Transverse colon (tissue), 4 donors: Measurements from ENCODE around the gene RERE. TPM values are rescaled to one million over a fixed set of nuclear protein-coding genes. Genes with fewer than 3 reads are reported as not detected.

ENCODE experiments used
- DNase-seq: peaks from one replicate; pipeline ENCODE4 v3.0.0-alpha.2; 2019
- H3K27ac ChIP-seq, 4 donors: fragments of 200-600 bp; sonication (generic); 2 replicates each; pipeline ENCODE4 v1.5.1; 2016 to 2018; ENCODE audit warnings: inconsistent platforms in 4 of 4
- H3K27me3 ChIP-seq: fragments of 200-600 bp; sonication (generic); 2 replicates; pipeline ENCODE4 v1.5.1; 2017; ENCODE audit warnings: inconsistent platforms
- H3K36me3 ChIP-seq, 4 donors: fragments of 200-600 bp; sonication (generic); 2 replicates each; pipeline ENCODE4 v1.5.1; 2017 to 2019; ENCODE audit warnings: inconsistent platforms in 4 of 4
- H3K4me1 ChIP-seq, 4 donors: fragments of 200-600 bp; sonication (generic); 2 replicates each; pipeline ENCODE4 v1.5.1; 2017 to 2020; ENCODE audit warnings: inconsistent platforms in 4 of 4
- H3K4me3 ChIP-seq, 4 donors: fragments of 200-600 bp; sonication (generic); 1 replicate in 1 of 4; 2 replicates in 3 of 4; pipeline versions ENCODE4 v1.5.1 to v1.6.1; 2017 to 2019; ENCODE audit warnings: inconsistent platforms in 4 of 4
- H3K9me3 ChIP-seq, 2 donors: fragments of 200-600 bp; sonication (generic); 2 replicates each; pipeline ENCODE4 v1.5.1; 2017 to 2019; ENCODE audit warnings: inconsistent platforms in 2 of 2
- EP300 ChIP-seq: sonication (generic); formaldehyde crosslinking; IDR thresholded peaks from one replicate; pipeline ENCODE4 v1.6.1; 2017; ENCODE audit warnings: antibody characterized with exemption, low read depth
- POLR2A ChIP-seq: fragments of 450-650 bp; IDR thresholded peaks from one replicate; pipeline ENCODE4 v1.6.1; 2016; ENCODE audit warnings: antibody characterized with exemption, mild to moderate bottlenecking, moderate library complexity
- POLR2AphosphoS5 ChIP-seq, 3 donors: sonication (generic); formaldehyde crosslinking; IDR thresholded peaks; one replicate each; pipeline ENCODE4 v1.6.1; 2016; ENCODE audit warnings: antibody characterized with exemption in 3 of 3
- WGBS, 2 donors: methylation state at CpG; one replicate each; pipeline ENCODE4 v1.1.5; 2018; ENCODE audit warnings: low coverage in 1 of 2; 5-methylcytosine and 5-hydroxymethylcytosine counted together
- in situ Hi-C, 4 donors: fragments of 200-750 bp; cut with MboI; loops; one replicate each; pipeline versions ENCODE4 v1.15.0 to v1.15.1; 2017; ENCODE audit warnings: low sequenced_read_pairs in 3 of 4, low pct_ligation_motif_present in 1 of 4, low pct_unique_long_range_greater_than_20kb in 1 of 4
- intact Hi-C: fragments of 100-400 bp; cut with DNase I; formaldehyde crosslinking; loops from one replicate; pipeline ENCODE4 v1.15.1; 2023; ENCODE audit warnings: low total_unique reads
- total RNA-seq, 4 donors: library from RNA; depleted of rRNA; stranded (reverse); fragments of >200 nt; gene quantifications; one replicate each; pipeline ENCODE4 v1.1.0, GENCODE V29; 2016
- TF ChIP-seq, protein P1 (sequence below), 5 experiments: fragments of 200-600 bp in 3 of 5; fragments of 450-650 bp in 2 of 5; sonication (generic) in 3 of 5; IDR thresholded peaks; 1 replicate in 2 of 5; 2 replicates in 3 of 5; pipeline ENCODE4 v1.5.1; 2016 to 2017; ENCODE audit warnings: antibody characterized with exemption in 5 of 5, inconsistent platforms in 3 of 5, mild to moderate bottlenecking in 2 of 5, moderate library complexity in 1 of 5

The RERE gene
- total RNA-seq, 4 donors from 2014 or later = 80.3 to 657 (median 105) TPM

DNA sequence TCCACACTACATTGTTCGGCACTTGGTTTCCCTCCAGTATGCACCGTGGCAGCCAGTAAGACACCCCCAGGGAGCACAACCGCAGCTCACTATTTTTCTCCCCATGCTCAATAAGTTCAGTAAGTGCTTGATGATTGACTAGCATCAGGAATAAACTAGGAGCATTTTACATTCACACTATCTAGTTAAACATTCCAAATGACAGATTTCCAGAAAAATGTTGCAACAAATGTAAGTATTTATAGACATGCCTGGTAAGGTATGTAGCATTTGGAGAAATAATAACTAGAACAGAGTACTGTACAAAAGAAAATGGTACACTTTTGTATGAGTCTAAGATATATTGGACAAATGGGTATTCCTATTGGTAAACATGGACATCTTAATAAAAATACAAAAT is 406.6 kb downstream of the RERE start:
- 83 to 86% methylated on average over 3 of the region's 3 CpGs for WGBS, 2 donors
- TF ChIP-seq, protein P1, sequence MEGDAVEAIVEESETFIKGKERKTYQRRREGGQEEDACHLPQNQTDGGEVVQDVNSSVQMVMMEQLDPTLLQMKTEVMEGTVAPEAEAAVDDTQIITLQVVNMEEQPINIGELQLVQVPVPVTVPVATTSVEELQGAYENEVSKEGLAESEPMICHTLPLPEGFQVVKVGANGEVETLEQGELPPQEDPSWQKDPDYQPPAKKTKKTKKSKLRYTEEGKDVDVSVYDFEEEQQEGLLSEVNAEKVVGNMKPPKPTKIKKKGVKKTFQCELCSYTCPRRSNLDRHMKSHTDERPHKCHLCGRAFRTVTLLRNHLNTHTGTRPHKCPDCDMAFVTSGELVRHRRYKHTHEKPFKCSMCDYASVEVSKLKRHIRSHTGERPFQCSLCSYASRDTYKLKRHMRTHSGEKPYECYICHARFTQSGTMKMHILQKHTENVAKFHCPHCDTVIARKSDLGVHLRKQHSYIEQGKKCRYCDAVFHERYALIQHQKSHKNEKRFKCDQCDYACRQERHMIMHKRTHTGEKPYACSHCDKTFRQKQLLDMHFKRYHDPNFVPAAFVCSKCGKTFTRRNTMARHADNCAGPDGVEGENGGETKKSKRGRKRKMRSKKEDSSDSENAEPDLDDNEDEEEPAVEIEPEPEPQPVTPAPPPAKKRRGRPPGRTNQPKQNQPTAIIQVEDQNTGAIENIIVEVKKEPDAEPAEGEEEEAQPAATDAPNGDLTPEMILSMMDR (IDR thresholded peaks at IDR 0.05) = no peak
- TF ChIP-seq POLR2AphosphoS5 (IDR thresholded peaks at IDR 0.05) (no peak), POLR2A (no peak), EP300 (no peak)
- H3K9me3 ChIP-seq = no peaks in the 10 kb centered on the region
- H3K27me3 ChIP-seq = no peaks in the 10 kb centered on the region
- H3K27ac ChIP-seq = peak overlapping the region; percentile 91 to 99 (median 98)
- no peak overlapping the region for H3K4me3 ChIP-seq
- intact Hi-C loops (loop anchor here (5.0 kb wide), 1 partner anchor 38 kb away; no protein-coding TSS in a partner anchor), in situ Hi-C loops (no loop called here)
- peaks cover 79 to 100% (median 90%) of the 10 kb centered on the region in 4 donors for H3K4me1 ChIP-seq
- H3K36me3 ChIP-seq = peaks cover 0 to 7% (median 0%) of the 10 kb centered on the region in 4 donors
- no peak for DNase-seq

DNA sequence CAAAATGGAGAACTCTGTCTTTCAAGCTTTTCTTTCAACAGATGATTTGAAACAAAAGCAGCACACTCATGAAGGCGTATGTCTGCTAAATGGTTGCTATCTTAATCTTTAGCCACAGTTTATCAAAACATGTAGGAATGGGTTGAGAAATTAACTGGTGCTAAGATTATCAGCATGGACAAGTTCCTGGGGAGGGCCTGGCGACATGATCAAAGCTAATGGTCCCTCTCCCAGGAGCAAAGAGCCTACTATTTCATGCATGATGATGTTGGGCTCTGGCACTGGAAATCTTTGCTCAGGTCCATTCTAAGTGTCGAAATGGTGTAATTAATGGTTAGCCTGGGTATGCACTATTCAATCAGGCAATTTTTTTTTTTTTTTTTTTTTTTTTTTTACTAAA is 407.8 kb downstream of the RERE start:
- Histone ChIP-seq H3K36me3 (peaks cover 0 to 10% (median 0%) of the 10 kb centered on the region in 4 donors), H3K27ac (peak overlapping the region; percentile 91 to 99 (median 98)), H3K27me3 (no peaks in the 10 kb centered on the region), H3K4me1 (peaks cover 78 to 100% (median 88%) of the 10 kb centered on the region in 4 donors), H3K4me3 (peak overlapping the region in 1 of 4 donors; percentile 13), H3K9me3 (no peaks in the 10 kb centered on the region)
- TF ChIP-seq, protein P1 (IDR thresholded peaks at IDR 0.05) = no peak
- TF ChIP-seq POLR2A (no peak), EP300 (no peak), POLR2AphosphoS5 (IDR thresholded peaks at IDR 0.05) (no peak)
- in situ Hi-C loops (no loop called here), intact Hi-C loops (loop anchor here (5.0 kb wide), 1 partner anchor 37 kb away; no protein-coding TSS in a partner anchor)
- DNase-seq = no peak
- 66 to 83% methylated on average over 2 to 3 of the region's 3 CpGs for WGBS, 2 donors

DNA sequence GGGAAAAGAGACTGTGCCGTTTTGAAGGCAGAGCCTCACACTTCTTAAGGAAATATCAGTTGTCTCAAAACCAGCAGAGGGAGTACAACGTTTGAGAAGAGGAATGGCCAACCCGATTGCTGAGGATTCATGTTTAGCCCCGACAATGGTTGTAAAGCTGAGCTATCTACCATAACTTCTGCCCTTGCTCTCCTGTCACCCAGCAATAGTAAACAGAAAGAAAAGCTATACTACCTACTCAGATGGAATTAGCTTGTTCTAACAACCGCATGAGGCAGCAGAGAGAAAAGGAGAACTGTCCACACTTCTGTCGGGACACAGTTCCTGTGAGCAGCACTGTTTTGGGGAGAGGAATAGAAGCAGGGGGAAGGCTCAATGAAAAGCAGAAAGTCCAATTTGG is 408.3 kb downstream of the RERE start:
- Histone ChIP-seq H3K27me3 (no peaks in the 10 kb centered on the region), H3K27ac (peak overlapping the region; percentile 91 to 99 (median 98)), H3K4me1 (peaks cover 78 to 100% (median 87%) of the 10 kb centered on the region in 4 donors), H3K4me3 (peak overlapping the region in 1 of 4 donors; percentile 13), H3K9me3 (no peaks in the 10 kb centered on the region), H3K36me3 (peaks cover 0 to 10% (median 0%) of the 10 kb centered on the region in 4 donors)
- intact Hi-C loops (no loop called here), in situ Hi-C loops (no loop called here)
- peak; percentile 30 for DNase-seq
- no peak for TF ChIP-seq POLR2A
- no peak for TF ChIP-seq EP300
- TF ChIP-seq POLR2AphosphoS5 (IDR thresholded peaks at IDR 0.05) = peak; percentile 27 to 62 (median 59)
- TF ChIP-seq, protein P1 (IDR thresholded peaks at IDR 0.05) = peak; percentile 48 to 82 (median 51)
- WGBS, 2 donors = 6 to 7% methylated on average over 6 of the region's 6 CpGs

DNA sequence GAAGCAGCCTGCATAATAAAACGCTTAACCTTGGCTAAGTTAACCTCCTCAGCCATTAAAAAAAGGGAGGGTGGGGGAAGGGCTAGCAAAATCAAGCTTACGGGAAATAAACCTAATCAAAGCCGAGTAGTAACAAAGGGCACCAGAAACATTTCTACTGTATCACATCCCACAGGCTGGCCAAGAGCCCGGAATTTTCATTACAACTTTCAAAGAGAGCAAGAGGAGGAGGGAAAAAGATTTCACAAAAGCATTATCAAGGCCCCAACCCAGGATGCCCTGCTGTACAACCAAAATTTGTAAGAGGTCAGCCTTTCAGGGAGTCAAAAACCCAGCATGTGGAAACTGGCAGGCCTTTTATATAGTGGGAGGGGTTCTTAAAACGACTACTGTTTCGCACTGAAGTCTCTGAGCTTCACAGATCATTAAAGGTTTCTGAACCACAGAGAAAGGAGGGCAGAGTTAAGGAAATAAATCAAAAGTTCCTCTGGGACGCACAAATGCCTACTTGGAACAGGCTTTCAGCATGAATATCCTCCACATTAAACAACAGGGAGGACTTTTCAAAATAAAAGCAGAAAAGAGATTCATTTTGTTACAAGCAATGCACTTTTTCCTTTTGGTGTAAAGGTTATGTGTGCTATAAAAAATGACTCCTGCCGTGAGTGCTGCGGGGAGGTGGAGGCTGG is 409.1 kb downstream of the RERE start:
- TF ChIP-seq POLR2AphosphoS5 (IDR thresholded peaks at IDR 0.05) (peak; percentile 17 to 68 (median 62)), POLR2A (no peak), EP300 (peak; percentile 49)
- TF ChIP-seq, protein P1 (IDR thresholded peaks at IDR 0.05) = no peak
- in situ Hi-C loops (no loop called here), intact Hi-C loops (no loop called here)
- peaks cover 74 to 92% (median 79%) of the 10 kb centered on the region in 4 donors for H3K4me1 ChIP-seq
- peak; percentile 82 for DNase-seq
- H3K4me3 ChIP-seq = peak overlapping the region in 1 of 4 donors; percentile 13
- H3K36me3 ChIP-seq = peaks cover 0 to 10% (median 0%) of the 10 kb centered on the region in 4 donors
- no peaks in the 10 kb centered on the region for H3K27me3 ChIP-seq
- H3K27ac ChIP-seq = peak overlapping the region; percentile 91 to 99 (median 98)
- no peaks in the 10 kb centered on the region for H3K9me3 ChIP-seq
- WGBS, 2 donors = 29 to 32% methylated on average over 8 to 9 of the region's 9 CpGs
